Fibroblast of skin of right biceps (primary cell): ENCODE measurements around the gene IFT172.

ENCODE experiments used
- DNase-seq: peaks from one replicate; pipeline ENCODE4 v3.0.0-alpha.2; 2013

IFT172 gene

DNA sequence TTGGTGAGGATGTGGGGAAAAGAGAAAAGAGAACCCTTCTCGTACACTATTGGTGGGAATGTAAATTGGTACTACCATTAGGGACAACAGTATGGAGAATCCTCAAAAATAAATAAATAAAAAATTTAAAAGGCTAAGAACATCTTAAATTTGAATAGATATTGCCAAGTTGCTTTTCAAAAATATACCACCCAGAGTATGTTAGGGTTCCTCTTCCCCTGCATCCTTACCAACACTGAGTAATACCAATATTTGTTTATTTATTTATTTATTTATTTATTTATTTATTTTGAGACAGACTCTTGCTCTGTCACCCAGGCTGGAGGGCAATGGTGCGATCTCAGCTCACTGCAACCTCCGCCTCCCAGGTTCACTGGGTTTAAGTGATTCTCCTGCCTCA is 66.6 kb downstream of the IFT172 start:
- no peak for DNase-seq

DNA sequence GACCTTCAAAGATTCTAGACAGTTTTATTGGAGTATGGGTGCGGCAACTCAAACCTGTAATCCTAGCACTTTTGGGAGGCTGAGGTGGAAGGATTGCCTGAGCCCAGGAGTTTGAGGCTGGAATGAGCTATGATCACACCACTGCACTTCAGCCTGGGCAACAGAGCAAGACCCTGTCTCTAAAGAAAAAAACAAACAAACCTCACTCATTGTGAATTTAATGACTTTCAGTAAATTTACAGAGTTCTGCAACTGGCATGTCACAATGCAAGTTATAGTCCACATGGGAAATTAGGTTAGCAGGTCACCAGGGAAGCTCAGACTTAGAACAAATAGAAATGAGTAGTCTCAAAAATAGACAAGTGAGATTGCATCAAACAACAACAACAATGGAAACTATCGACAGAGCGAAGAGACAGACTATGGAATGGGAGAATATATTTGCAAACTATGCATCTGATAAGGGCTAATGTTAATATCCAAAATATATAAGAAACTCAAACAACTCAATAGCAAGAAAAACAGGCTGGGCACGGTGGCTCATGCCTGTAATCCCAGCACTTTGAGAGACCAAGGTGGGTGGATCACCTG is 67.8 kb downstream of the IFT172 start:
- DNase-seq: no peak

DNA sequence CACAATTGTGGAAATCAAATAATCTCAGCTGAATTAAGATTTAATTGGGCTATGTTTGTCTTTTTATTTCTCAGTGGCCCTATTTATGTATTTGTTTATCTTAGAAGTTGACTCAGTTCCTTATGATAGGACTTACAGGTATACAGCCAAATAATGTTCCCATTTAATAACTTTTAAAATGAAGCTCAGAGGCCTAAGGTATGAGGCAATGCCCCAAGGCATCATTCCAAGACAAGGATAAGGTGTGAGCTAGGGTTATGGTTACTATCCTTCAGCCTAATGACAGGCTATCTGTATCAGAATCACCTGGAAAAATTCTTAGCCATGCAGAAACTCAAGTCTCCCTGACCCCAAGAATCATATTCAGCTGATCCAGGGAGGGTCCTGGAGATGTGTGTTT is 68.5 kb downstream of the IFT172 start:
- DNase-seq: no peak

DNA sequence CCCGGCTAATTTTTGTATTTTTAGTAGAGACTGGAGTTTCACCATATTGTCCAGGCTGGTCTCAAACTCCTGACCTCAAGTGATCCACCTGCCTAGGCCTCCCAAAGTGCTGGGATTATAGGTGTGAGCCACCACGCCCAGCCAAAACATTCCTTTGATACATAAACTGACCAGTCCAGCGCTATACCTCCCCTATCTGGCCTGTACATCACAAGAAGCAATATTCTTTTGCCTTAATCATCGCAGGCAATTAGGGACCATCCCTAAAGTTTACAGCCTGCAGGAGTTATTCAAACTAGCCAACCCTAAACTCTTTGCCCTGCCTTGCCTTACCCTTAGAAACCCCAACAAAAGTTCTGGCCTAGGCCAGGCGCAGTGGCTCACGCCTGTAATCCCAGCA is 73.4 kb downstream of the IFT172 start:
- no peak for DNase-seq

DNA sequence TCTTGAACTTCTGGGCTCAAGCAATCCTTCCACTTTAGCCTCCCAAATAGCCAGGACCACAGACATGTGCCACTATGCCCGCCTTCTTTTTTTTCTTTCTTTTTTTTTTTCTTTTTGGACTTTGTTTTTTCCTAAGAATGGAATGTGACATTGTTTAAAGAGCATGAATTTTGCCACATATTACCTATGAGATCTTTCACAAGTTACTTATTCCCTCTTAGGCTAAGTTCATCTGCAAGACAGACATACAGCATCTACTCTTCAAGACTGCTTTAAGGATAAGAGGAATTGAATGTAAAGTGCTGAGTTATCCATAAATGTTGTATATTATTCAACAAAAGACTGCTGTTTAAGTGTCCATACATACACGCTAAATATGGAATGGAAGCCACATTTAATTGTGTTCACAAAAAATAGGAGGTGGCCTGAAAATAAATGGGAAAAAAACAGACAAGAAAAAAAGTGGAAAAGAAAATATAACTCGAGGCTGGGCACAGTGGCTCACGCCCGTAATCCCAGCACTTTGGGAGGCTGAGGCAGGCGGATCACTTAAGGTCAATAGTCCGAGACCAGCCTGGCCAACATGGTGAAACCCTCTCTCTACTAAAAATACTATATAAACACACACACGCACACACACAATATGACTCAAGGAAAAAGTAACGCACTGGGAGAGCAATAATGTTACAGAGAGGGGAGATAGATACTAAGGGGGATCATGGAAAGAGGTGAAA is 77.0 kb downstream of the IFT172 start:
- no peak for DNase-seq

DNA sequence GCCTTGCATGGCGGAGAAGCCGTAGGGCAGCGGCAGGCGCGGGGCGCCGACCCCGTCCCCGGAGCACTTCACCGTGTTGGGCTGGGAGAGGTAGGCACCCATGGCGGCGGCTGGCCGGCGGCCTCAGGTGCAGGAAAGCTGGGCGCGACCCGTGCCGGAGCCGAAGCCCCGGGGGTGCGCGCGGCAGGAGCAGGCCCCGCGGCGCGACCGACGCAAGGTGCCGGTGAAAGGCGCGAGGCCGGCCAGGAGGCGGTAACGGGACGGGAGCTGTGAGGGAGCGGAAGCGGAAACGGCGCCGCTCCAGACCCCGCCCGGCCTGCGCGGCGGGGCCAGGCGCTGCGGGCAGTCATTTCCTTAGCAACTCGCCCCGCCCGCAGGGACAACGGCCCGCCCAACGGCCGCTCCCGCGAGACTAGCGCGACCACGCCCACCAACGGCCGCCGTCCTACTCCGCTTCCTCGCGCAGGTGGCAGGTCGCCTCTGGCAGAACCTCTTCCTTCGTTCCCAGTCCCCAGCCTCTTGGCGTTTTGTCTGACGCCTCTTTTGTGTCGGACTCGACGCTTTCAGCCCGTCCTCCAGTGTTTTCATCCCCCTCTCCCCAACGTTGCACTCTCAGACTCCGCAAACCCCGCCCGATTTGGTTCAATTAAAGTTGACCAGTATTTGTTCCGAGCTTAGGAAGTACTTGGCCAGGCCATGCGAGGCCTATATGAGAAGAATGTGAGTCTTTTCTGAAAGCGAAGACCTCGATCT is 80.0 kb downstream of the IFT172 start, which contains the start of gene PPM1G:
TSS of gene PPM1G (minus strand) at position 271 of the 753 bp plus-strand sequence. CDS start at position 102, 169 bp downstream.
- peak; percentile 93 for DNase-seq

DNA sequence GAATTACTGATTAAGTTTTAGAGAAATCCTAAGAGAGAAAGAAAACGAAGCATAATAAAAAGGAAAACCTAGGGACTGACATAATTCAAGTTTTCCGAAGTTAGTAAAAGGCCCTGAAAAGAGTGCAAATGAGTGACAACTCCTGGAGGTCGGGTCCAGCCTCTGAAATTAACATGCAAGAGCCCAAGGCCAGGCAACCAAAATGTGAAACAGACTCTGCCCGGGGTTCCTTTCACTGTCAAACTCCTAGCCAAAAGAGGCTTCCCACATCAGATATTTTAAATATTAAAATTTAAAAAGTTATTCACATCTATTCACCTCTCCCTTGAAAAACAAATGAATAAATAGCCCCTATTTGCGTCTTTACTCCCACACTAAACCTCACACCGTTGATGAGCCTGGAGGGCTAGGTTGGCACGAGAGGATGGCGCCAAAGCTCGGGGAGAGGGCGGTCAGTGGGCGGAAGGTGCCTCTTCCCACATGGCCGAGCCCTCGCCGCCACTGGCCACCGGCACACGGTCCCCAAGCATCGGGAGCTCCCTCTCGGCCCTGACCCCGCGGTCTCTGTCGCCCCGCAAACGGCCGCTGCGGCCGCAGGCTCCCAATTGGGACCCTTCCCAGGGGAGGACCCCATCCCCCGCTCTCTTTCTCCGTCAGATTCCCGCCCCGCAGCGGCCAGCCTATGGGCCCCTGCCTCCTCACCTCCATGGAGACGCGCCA is 80.8 kb downstream of the IFT172 start:
- DNase-seq: no peak

DNA sequence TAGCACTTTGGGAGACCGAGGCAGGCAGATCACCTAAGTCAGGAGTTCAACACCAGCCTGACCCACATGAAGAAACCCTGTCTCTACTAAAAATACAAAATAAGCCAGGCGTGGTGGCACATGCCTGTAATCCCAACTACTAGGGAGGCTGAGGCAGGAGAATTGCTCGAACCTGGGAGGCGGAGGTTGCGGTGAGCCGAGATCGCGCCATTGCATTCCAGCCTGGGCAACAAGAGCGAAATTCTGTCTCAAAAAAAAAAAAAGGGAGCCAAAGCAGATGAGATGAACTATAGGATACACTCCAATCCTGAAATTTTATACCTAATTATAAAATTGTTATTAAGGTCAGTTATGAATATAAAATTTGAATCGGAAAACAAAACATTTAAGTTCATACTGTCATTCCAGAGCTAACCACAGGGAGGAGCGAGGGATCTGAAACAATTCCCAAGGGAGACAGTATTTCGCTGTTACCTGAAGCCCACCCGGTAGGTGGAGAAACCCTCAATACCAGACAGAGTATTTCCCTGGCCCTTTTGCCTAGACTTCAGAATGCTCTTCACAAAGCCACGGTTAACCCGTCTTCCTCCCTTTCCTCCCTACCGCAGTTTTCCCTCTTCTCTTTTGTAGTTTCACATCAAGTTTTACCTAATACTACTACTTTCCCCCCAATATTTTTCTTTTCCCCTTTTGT is 81.6 kb downstream of the IFT172 start:
- peak; percentile 61 for DNase-seq

DNA sequence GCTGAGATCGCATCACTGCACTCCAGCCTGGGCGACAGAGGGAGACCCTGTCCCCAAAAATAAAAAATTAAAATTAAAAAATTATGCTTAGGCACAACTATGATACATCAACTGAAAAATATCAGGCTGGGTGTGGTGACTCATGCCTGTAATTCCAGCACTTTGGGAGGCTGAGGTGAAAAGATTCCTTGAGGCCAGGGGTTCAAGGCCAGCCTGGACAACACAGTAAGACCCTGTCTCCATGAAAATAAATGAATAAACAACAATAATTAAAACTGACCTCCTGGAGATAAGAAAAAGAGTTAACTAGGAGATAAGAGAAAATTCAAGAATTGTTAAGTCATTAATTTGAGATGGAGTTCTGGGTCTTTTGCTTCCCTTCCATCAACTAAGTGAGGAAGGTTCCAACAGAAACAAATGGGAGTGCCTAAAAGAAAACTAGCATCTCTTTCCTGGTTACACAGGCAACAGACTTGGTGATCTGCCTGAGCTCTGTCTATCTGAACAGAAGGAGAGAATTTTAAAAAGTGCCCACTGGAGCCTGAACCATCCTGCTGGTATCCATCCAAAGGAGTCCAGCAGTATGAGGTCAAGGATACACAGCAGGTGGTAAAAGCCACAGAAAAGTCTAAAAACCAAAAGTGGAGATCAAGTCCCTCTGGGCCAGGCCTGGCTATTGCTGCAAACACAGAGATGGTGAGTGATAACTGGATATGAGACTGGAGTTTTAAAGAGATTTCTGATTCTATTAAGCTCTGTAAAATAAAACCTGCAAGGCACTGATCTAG is 89.0 kb downstream of the IFT172 start:
- no peak for DNase-seq

DNA sequence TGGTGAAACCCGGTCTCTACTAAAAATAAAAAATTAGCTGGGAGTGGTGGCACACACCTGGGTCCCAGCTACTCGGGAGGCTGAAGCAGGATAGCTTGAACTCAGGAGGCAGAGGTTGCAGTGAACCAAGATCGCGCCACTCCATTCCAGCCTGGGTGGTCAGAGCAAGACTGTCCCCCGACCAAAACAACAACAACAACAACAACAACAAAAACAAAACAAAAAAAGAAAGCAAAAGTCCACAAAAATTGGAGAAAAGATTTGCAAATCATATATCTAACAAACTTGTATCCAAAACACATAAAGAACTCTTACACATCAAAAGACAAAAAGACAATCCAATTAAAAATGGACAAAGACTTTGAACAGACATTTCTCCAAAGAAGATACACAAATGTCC is 90.6 kb downstream of the IFT172 start:
- DNase-seq: no peak
